Mucosa of rectum (tissue), 2 donors: Measurements from ENCODE around the gene ELAVL1.

Experiments
- H3K27ac ChIP-seq, 2 donors: one replicate each; pipeline ENCODE4 v1.7.0; 2013; ENCODE audit warnings: inconsistent platforms in 2 of 2, low read depth in 2 of 2, low read length in 2 of 2
- H3K27me3 ChIP-seq, 2 donors: one replicate each; pipeline ENCODE4 v1.7.0; 2013; ENCODE audit warnings: low read length in 2 of 2; ENCODE audit not compliant: control insufficient read depth in 2 of 2, insufficient read depth in 2 of 2
- H3K36me3 ChIP-seq, 2 donors: one replicate each; pipeline ENCODE4 v1.7.0; 2013; ENCODE audit warnings: low read length in 2 of 2; ENCODE audit not compliant: control insufficient read depth in 2 of 2, insufficient read depth in 2 of 2
- H3K4me1 ChIP-seq, 2 donors: one replicate each; pipeline ENCODE4 v1.7.0; 2013; ENCODE audit warnings: low read length in 2 of 2, mild to moderate bottlenecking in 1 of 2; ENCODE audit not compliant: control insufficient read depth in 2 of 2, insufficient read depth in 2 of 2
- H3K4me3 ChIP-seq, 2 donors: one replicate each; pipeline ENCODE4 v1.7.0; 2013; ENCODE audit warnings: low read length in 2 of 2
- H3K9ac ChIP-seq, 2 donors: one replicate each; pipeline ENCODE4 v1.7.0; 2013; ENCODE audit warnings: low read length in 2 of 2, low read depth in 1 of 2, mild to moderate bottlenecking in 1 of 2
- H3K9me3 ChIP-seq, 2 donors: one replicate each; pipeline ENCODE4 v1.7.0; 2013; ENCODE audit warnings: low read length in 2 of 2; ENCODE audit not compliant: control insufficient read depth in 2 of 2
- donor health status: healthy.
- donor health status: Normal muscosa, but diverticular disease.

ELAVL1 gene

GRCh38 chr19:7997809-7998480 lies 7.5 kb downstream of the ELAVL1 start:
- no peaks in the 10 kb centered on the region for H3K27me3 ChIP-seq
- no peak overlapping the region for H3K27ac ChIP-seq

DNA sequence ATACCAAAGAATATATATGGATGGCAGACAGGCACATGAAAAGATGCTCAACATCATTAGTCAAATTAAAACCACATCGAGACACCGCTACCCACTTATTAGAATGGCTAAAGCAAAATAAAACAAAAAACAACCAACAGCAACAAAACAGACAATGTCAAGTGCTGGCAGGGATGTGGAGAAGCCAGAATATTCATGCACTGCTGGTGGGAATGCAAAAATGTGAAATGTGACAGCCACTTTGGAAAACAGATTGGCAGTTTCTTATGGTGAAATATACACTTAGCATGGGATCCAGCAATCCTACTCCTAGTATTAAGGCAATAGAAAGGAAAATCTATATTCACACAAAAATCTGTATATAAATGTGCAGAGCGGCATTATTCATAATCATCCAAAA lies 8.6 kb downstream of the ELAVL1 start:
- Histone ChIP-seq H3K27ac (no peak overlapping the region), H3K36me3 (no peaks in the 10 kb centered on the region), H3K4me1 (peaks cover 3 to 11% of the 10 kb centered on the region in 2 donors), H3K4me3 (no peak overlapping the region), H3K9ac (no peak overlapping the region), H3K9me3 (no peaks in the 10 kb centered on the region), H3K27me3 (no peaks in the 10 kb centered on the region)

More at GRCh38 chr19:7997809-7998480, 7.5 kb downstream of the ELAVL1 start:
- Histone ChIP-seq H3K9me3 (no peaks in the 10 kb centered on the region), H3K36me3 (no peaks in the 10 kb centered on the region), H3K4me3 (no peak overlapping the region), H3K9ac (no peak overlapping the region), H3K4me1 (peaks cover 12 to 20% of the 10 kb centered on the region in 2 donors)

GRCh38 chr19:7995810-7996158 lies 9.7 kb downstream of the ELAVL1 start:
- no peak overlapping the region for H3K4me3 ChIP-seq
- no peaks in the 10 kb centered on the region for H3K27me3 ChIP-seq
- peaks cover 0 to 2% of the 10 kb centered on the region in 2 donors for H3K4me1 ChIP-seq
- no peak overlapping the region for H3K27ac ChIP-seq
- H3K9ac ChIP-seq: no peak overlapping the region
- no peaks in the 10 kb centered on the region for H3K9me3 ChIP-seq
- peaks cover 7 to 9% of the 10 kb centered on the region in 2 donors for H3K36me3 ChIP-seq

GRCh38 chr19:7994928-7995809 lies 10.3 kb downstream of the ELAVL1 start:
- Histone ChIP-seq H3K4me1 (no peaks in the 10 kb centered on the region), H3K4me3 (no peak overlapping the region), H3K9ac (no peak overlapping the region), H3K27me3 (no peaks in the 10 kb centered on the region), H3K36me3 (peaks cover 12 to 15% of the 10 kb centered on the region in 2 donors), H3K9me3 (no peaks in the 10 kb centered on the region), H3K27ac (no peak overlapping the region)

DNA sequence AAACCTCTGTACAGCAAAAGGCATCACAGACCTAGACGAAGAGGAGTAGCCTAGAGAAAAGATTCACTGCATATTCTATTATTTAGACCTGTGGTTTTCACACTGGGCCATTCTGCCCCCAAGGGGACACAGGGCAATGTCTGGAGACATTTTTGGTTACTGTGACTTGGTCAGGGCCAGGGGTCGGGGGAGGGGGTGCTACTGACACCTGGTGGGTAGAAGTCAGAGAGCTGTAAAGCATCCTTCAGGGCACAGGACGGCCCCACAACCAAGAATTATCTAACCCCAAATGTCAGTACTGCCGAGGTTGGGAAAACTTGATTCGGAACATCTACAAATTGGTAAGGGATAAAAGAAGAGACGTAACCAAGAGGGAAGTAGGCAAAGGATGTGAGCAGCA lies 11.3 kb downstream of the ELAVL1 start:
- Histone ChIP-seq H3K4me3 (no peak overlapping the region), H3K27ac (no peak overlapping the region), H3K9ac (no peak overlapping the region)

GRCh38 chr19:7993560-7993959 lies 11.9 kb downstream of the ELAVL1 start:
- H3K36me3 ChIP-seq: peaks cover 24 to 28% of the 10 kb centered on the region in 2 donors
- H3K4me1 ChIP-seq: no peaks in the 10 kb centered on the region
- H3K27me3 ChIP-seq: no peaks in the 10 kb centered on the region
- H3K27ac ChIP-seq: no peak overlapping the region
- H3K9ac ChIP-seq: no peak overlapping the region
- no peaks in the 10 kb centered on the region for H3K9me3 ChIP-seq
- H3K4me3 ChIP-seq: no peak overlapping the region

More for the DNA sequence above, 11.3 kb downstream of the ELAVL1 start:
- Histone ChIP-seq H3K36me3 (peaks cover 18 to 23% of the 10 kb centered on the region in 2 donors), H3K9me3 (no peaks in the 10 kb centered on the region), H3K27me3 (no peaks in the 10 kb centered on the region), H3K4me1 (no peaks in the 10 kb centered on the region)

DNA sequence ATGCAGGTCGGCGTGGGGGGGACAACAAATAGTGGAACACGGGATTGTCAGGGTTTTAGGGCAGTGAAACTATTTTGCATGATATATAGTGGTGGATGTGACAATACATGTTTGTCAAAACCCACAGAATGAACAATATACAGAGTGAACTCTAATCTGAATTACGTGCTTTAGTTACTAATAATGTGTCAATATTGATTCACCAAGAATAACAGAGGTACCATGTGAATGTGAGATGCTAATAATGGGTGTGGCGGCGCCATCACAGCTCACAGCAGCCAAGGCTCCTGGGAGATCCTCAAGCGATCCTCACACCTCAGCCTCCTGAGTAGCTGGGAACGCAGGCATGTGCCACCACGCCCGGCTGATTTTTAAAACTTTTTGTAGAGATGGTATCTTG lies 12.9 kb downstream of the ELAVL1 start:
- Histone ChIP-seq H3K4me1 (no peaks in the 10 kb centered on the region), H3K27ac (no peak overlapping the region)

DNA sequence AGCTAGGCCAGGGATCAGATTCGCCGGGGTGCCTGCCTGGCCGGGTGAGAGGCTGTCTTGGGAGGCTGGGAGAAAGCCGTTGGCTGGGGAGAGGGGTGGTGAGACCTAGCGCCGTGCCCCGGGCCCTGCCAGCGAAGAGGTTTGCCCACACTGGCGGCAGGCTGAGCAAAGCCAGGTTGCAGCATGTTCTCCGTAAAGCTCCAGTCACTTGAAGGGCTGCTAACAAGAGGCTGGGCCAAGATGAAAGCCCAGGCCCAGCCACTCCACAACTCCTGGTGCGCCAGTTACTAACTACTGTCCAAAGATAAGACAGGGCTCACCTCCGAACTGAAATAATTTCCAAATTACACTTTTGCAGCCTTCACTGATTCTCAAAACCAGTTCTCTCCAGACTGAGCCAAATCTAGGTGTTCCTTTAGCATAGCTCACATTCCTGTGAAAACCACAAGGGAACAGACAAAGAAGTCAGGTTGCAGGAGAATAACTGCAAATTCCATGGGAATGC lies 16.3 kb downstream of the ELAVL1 start:
- no peaks in the 10 kb centered on the region for H3K4me1 ChIP-seq
- H3K36me3 ChIP-seq: peaks cover 38 to 54% of the 10 kb centered on the region in 2 donors
- H3K4me3 ChIP-seq: no peak overlapping the region

More for the DNA sequence above, 12.9 kb downstream of the ELAVL1 start:
- Histone ChIP-seq H3K36me3 (peaks cover 34 to 38% of the 10 kb centered on the region in 2 donors), H3K9ac (no peak overlapping the region), H3K27me3 (no peaks in the 10 kb centered on the region), H3K4me3 (no peak overlapping the region), H3K9me3 (no peaks in the 10 kb centered on the region)

DNA sequence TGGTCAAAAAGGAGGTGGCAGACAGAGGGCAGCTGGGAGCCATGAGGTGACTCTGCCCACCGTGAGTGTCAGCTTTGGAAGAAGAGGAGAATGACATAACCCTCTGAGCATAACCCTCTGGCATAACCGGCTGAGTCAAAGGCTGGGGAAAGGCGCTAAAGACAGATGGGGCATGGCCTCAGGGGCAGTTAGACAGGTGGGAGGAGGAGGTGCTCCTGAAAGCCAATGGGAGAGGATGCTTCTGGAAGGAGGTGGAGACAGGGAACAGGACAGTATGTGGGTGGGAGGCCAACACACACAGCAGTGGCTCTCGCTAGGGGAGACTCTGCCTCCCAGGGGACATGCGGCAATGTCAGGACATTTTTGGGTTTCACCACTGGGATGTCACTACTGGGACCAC lies 17.1 kb downstream of the ELAVL1 start:
- Histone ChIP-seq H3K4me3 (no peak overlapping the region), H3K27ac (no peak overlapping the region), H3K27me3 (no peaks in the 10 kb centered on the region), H3K36me3 (peaks cover 43 to 58% of the 10 kb centered on the region in 2 donors), H3K9ac (no peak overlapping the region), H3K9me3 (no peaks in the 10 kb centered on the region), H3K4me1 (no peaks in the 10 kb centered on the region)

More for the DNA sequence above, 16.3 kb downstream of the ELAVL1 start:
- H3K9me3 ChIP-seq: no peaks in the 10 kb centered on the region
- no peaks in the 10 kb centered on the region for H3K27me3 ChIP-seq
- H3K27ac ChIP-seq: no peak overlapping the region
- no peak overlapping the region for H3K9ac ChIP-seq

DNA sequence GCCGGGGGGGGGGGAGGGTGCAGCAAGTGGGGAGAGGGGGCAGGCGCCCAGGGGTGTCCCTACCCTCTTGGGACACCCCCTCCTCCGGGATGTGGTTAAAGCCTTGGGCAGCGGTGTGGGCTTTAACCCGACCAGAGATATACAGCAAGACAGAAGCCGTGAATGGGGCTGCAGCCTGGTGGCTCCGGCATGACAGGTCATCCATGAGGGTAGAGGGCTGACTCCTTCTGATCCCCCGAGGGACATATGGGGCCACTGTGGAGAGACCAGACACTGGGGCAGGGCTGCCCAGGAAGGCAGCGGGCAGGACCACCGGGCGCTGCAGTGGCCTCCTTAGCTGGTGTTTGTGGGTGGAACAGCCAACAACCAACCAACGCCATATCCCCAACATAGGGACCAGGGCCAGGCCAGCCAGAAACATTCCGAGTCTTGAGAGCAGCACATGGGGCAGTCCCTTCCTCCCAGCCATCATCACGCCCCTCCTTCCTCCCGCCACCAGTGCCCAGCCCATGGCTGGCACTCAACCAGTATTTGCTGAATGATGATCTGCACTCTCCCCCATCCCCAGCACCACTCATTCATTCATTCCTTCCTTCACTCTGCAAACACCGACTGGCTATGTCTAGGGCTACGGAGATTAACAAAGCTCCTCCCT lies 18.2 kb downstream of the ELAVL1 start:
- Histone ChIP-seq H3K9ac (no peak overlapping the region), H3K4me1 (no peaks in the 10 kb centered on the region), H3K27ac (peak overlapping the region in 1 of 2 donors; percentile 23), H3K36me3 (peaks cover 46 to 67% of the 10 kb centered on the region in 2 donors), H3K4me3 (no peak overlapping the region), H3K9me3 (no peaks in the 10 kb centered on the region), H3K27me3 (no peaks in the 10 kb centered on the region)
